ENCODE results near the gene TBC1D2B.

Gene TBC1D2B

DNA sequence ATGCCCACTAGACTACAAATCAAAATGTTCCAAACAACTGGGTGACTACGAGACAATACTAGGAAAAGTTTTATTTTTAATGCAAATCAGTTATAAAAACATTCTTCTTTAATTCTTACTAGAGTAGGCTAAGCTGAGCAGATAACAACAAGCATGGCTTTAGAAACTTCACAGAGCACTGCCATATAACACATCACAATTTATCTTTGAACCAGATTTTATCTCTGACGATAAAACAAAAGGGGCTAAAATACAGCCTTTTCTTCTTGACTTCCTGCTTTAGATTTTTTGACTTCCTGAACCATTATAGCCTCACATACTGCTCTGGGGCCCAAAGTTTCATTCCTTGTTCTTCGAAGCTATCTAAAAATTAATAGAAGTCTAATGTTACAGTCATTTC lies 25.9 kb downstream of the TBC1D2B start:
- no peaks in the 10 kb centered on the region for H3K9me3 ChIP-seq (ENCODE audit: control insufficient read depth, insufficient read depth, low read depth, low read length)
- CTCF ChIA-PET = interaction anchor here (0.6 to 2.6 kb wide), 6 partner anchors 11 to 344 kb away, joined by 3 to 13 read pairs (median 3); no protein-coding TSS in a partner anchor
- H3K27ac ChIP-seq (ENCODE audit: extremely low read depth, low read depth, low read length) = no peak overlapping the region
- peaks cover 19% of the 10 kb centered on the region for H3K4me1 ChIP-seq (ENCODE audit: control insufficient read depth, insufficient read depth, low read length)
- peaks cover 3 to 34% of the 10 kb centered on the region in 2 experiments; a peak in 2 of 3 replicates for H3K36me3 ChIP-seq (ENCODE audit: control insufficient read depth in 2 of 2, insufficient read depth in 1 of 2, low read length in 2 of 2)
- no peak overlapping the region for H3K4me3 ChIP-seq (ENCODE audit: low read depth, low read length)
- TF ChIP-seq ZNF426 (tag by site-specific recombination; IDR thresholded peaks at IDR 0.05) = no peak
- TF ChIP-seq ZSCAN23 (tag by site-specific recombination; IDR thresholded peaks at IDR 0.05) = no peak
- TF ChIP-seq, protein P1, sequence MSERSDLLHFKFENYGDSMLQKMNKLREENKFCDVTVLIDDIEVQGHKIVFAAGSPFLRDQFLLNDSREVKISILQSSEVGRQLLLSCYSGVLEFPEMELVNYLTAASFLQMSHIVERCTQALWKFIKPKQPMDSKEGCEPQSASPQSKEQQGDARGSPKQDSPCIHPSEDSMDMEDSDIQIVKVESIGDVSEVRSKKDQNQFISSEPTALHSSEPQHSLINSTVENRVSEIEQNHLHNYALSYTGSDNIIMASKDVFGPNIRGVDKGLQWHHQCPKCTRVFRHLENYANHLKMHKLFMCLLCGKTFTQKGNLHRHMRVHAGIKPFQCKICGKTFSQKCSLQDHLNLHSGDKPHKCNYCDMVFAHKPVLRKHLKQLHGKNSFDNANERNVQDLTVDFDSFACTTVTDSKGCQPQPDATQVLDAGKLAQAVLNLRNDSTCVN (tag by site-specific recombination; optimal IDR thresholded peaks at IDR 0.05) = no peak
- TF ChIP-seq REPIN1 (tag by site-specific recombination; IDR thresholded peaks at IDR 0.05; ENCODE audit: low read depth) = no peak
- TF ChIP-seq, protein P2, sequence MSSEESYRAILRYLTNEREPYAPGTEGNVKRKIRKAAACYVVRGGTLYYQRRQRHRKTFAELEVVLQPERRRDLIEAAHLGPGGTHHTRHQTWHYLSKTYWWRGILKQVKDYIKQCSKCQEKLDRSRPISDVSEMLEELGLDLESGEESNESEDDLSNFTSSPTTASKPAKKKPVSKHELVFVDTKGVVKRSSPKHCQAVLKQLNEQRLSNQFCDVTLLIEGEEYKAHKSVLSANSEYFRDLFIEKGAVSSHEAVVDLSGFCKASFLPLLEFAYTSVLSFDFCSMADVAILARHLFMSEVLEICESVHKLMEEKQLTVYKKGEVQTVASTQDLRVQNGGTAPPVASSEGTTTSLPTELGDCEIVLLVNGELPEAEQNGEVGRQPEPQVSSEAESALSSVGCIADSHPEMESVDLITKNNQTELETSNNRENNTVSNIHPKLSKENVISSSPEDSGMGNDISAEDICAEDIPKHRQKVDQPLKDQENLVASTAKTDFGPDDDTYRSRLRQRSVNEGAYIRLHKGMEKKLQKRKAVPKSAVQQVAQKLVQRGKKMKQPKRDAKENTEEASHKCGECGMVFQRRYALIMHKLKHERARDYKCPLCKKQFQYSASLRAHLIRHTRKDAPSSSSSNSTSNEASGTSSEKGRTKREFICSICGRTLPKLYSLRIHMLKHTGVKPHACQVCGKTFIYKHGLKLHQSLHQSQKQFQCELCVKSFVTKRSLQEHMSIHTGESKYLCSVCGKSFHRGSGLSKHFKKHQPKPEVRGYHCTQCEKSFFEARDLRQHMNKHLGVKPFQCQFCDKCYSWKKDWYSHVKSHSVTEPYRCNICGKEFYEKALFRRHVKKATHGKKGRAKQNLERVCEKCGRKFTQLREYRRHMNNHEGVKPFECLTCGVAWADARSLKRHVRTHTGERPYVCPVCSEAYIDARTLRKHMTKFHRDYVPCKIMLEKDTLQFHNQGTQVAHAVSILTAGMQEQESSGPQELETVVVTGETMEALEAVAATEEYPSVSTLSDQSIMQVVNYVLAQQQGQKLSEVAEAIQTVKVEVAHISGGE (tag by site-specific recombination; conservative IDR thresholded peaks at IDR 0.05; ENCODE audit: low read depth) = no peak
- no peak for TF ChIP-seq RBAK (tag by site-specific recombination; IDR thresholded peaks at IDR 0.05)
- no peak for TF ChIP-seq ZNF704 (tag by site-specific recombination; IDR thresholded peaks at IDR 0.05)
- no peak for TF ChIP-seq ZBTB20 (tag by site-specific recombination; IDR thresholded peaks at IDR 0.05)
- no peak for TF ChIP-seq ZNF629 (tag by site-specific recombination; IDR thresholded peaks at IDR 0.05)
- TF ChIP-seq GLIS2 (tag by site-specific recombination; IDR thresholded peaks at IDR 0.05) = no peak
- no peak for TF ChIP-seq ZNF221 (tag by site-specific recombination; IDR thresholded peaks at IDR 0.05; ENCODE audit: borderline replicate concordance)
- no peak for TF ChIP-seq PBX3 (CRISPR knock-in tag; IDR thresholded peaks at IDR 0.05)
- TF ChIP-seq TSHZ1 (tag by site-specific recombination; IDR thresholded peaks at IDR 0.05; ENCODE audit: borderline replicate concordance) = no peak
- TF ChIP-seq ZNF10 (tag by site-specific recombination; IDR thresholded peaks at IDR 0.05) = no peak
- TF ChIP-seq ZNF76 (tag by site-specific recombination; IDR thresholded peaks at IDR 0.05; ENCODE audit: borderline replicate concordance, low read depth) = no peak
- POLR2A ChIA-PET = interaction anchor here (0.9 to 1.1 kb wide), 2 partner anchors 19 to 25 kb away, joined by 3 read pairs; no protein-coding TSS in a partner anchor

Data from HEK293 (cell line).